IMR-90 (cell line): ENCODE data around the gene AGK. TPM values are rescaled to one million over a fixed set of nuclear protein-coding genes. Genes with fewer than 3 reads are reported as not detected.

Experiments used
- ATAC-seq: fragments of 200-7000 bp; cut with Tn5 transposase; 2 replicates; pipeline ENCODE4 v1.9.1; 2020; ENCODE audit warnings: low read depth, mild to moderate bottlenecking, moderate library complexity
- BruUV-seq: library from RNA; stranded (reverse); fragments of 400-500 nt; replicated peaks from 2 replicates; lab custom pipeline; 2021; lab: Mats Ljungman, UMichigan
- CTCF ChIA-PET: fragments of 300-600 bp; formaldehyde crosslinking; extraction: SDS; loops from one replicate; lab custom pipeline; 2021; ENCODE audit warnings: antibody characterized with exemption; lab: Yijun Ruan, JAX
- POLR2A ChIA-PET: fragments of 300-600 bp; sonication (Branson Sonifier 250); formaldehyde crosslinking; loops from one replicate; lab custom pipeline; 2022; ENCODE audit warnings: antibody characterized with exemption; ENCODE audit not compliant: unreplicated experiment; lab: Charles Lee
- DNase-seq: peaks from one replicate; pipeline ENCODE4 v3.0.0; 2013
- H2AFZ ChIP-seq: replicated peaks from 2 replicates; pipeline ENCODE3; 2013; ENCODE audit warnings: low read length, mild to moderate bottlenecking; ENCODE audit not compliant: poor library complexity
- H2AK5ac ChIP-seq: 2 replicates; pipeline ENCODE4 v1.6.1; 2013; ENCODE audit warnings: low read depth, low read length, inconsistent platforms
- H2AK9ac ChIP-seq: replicated peaks from 2 replicates; pipeline ENCODE3; 2013; ENCODE audit warnings: mild to moderate bottlenecking, low read depth, low read length, moderate library complexity; ENCODE audit not compliant: poor library complexity
- H2BK120ac ChIP-seq: 2 replicates; pipeline ENCODE4 v1.6.1; 2013; ENCODE audit warnings: low read depth, low read length, inconsistent platforms
- H2BK15ac ChIP-seq: 3 replicates; pipeline ENCODE4 v1.6.1; 2013; ENCODE audit warnings: low read depth, low read length, inconsistent platforms
- H2BK20ac ChIP-seq: 2 replicates; pipeline ENCODE4 v1.6.1; 2013; ENCODE audit warnings: low read depth, mild to moderate bottlenecking, inconsistent platforms, low read length, moderate library complexity
- H2BK5ac ChIP-seq: 2 replicates; pipeline ENCODE4 v1.6.1; 2013; ENCODE audit warnings: mild to moderate bottlenecking, low read depth, low read length, inconsistent platforms; ENCODE audit not compliant: poor library complexity, severe bottlenecking
- H3K14ac ChIP-seq: replicated peaks from 2 replicates; pipeline ENCODE4 v1.6.1; 2013; ENCODE audit warnings: low read depth, low read length, inconsistent platforms
- H3K18ac ChIP-seq: 2 replicates; pipeline ENCODE4 v1.6.1; 2013; ENCODE audit warnings: low read depth, low read length, control low read depth
- H3K23ac ChIP-seq: 2 replicates; pipeline ENCODE4 v1.6.1; 2013; ENCODE audit warnings: low read depth, low read length, inconsistent platforms
- H3K27ac ChIP-seq: 2 replicates; pipeline ENCODE4 v1.5.1; 2013; ENCODE audit warnings: mild to moderate bottlenecking, control low read depth, low read length; ENCODE audit not compliant: insufficient read depth
- H3K27me3 ChIP-seq: 2 replicates; pipeline ENCODE4 v1.6.1; 2013; ENCODE audit warnings: low read length; ENCODE audit not compliant: control insufficient read depth, insufficient read depth
- H3K36me3 ChIP-seq: 2 replicates; pipeline ENCODE4 v1.6.1; 2013; ENCODE audit warnings: low read length, mixed read lengths; ENCODE audit not compliant: control insufficient read depth, insufficient read depth
- H3K4ac ChIP-seq: 2 replicates; pipeline ENCODE4 v1.6.1; 2013; ENCODE audit warnings: low read depth, low read length, inconsistent platforms
- H3K4me1 ChIP-seq: 2 replicates; pipeline ENCODE4 v1.6.1; 2013; ENCODE audit warnings: low read length, mixed read lengths; ENCODE audit not compliant: control insufficient read depth, insufficient read depth
- H3K4me2 ChIP-seq: 2 replicates; pipeline ENCODE4 v1.6.1; 2013; ENCODE audit warnings: low read depth, mild to moderate bottlenecking, control low read depth, low read length, moderate library complexity
- H3K4me3 ChIP-seq: 2 replicates; pipeline ENCODE4 v1.5.1; 2013; ENCODE audit warnings: low read depth, mild to moderate bottlenecking, control low read depth, low read length, moderate library complexity; ENCODE audit not compliant: insufficient read depth
- H3K56ac ChIP-seq: 2 replicates; pipeline ENCODE4 v1.6.1; 2013; ENCODE audit warnings: low read length, inconsistent platforms; ENCODE audit not compliant: insufficient read depth; ENCODE audit errors: extremely low read depth
- H3K79me1 ChIP-seq, 2 experiments: 2 replicates each; pipeline ENCODE4 v1.6.1; 2013; ENCODE audit warnings: low read length in 2 of 2, inconsistent platforms in 1 of 2, low read depth in 1 of 2
- H3K9ac ChIP-seq: 2 replicates; pipeline ENCODE4 v1.6.1; 2013; ENCODE audit warnings: low read depth, low read length, control low read depth
- H3K9me1 ChIP-seq: 2 replicates; pipeline ENCODE4 v1.6.1; 2013; ENCODE audit warnings: low read length, inconsistent platforms; ENCODE audit not compliant: insufficient read depth
- H3K9me3 ChIP-seq: 2 replicates; pipeline ENCODE4 v1.6.1; 2013; ENCODE audit warnings: low read length; ENCODE audit not compliant: control insufficient read depth, insufficient read depth
- H4K20me1 ChIP-seq: 2 replicates; pipeline ENCODE4 v1.6.1; 2013; ENCODE audit warnings: low read length, inconsistent platforms; ENCODE audit not compliant: insufficient read depth
- H4K5ac ChIP-seq: 2 replicates; pipeline ENCODE4 v1.6.1; 2013; ENCODE audit warnings: mild to moderate bottlenecking, low read depth, low read length, control low read depth
- H4K8ac ChIP-seq, 2 experiments: 2 replicates each; pipeline ENCODE4 v1.6.1; 2013; ENCODE audit warnings: low read depth in 2 of 2, low read length in 2 of 2, control low read depth in 1 of 2, inconsistent platforms in 1 of 2
- H4K91ac ChIP-seq: 2 replicates; pipeline ENCODE4 v1.6.1; 2013; ENCODE audit warnings: low read depth, low read length, inconsistent platforms; ENCODE audit not compliant: insufficient read depth
- BHLHE40 ChIP-seq: fragments of 150-350 bp; IDR thresholded peaks from 2 replicates; pipeline ENCODE4 v1.6.1; 2016; ENCODE audit warnings: mild to moderate bottlenecking, low read depth, low read length
- CEBPB ChIP-seq: IDR thresholded peaks from 2 replicates; pipeline ENCODE4 v1.6.1; 2012; ENCODE audit warnings: low read depth, low read length, improper control_type of control experiment
- CHD1 ChIP-seq: IDR thresholded peaks from 2 replicates; pipeline ENCODE4 v1.6.1; 2012; ENCODE audit warnings: low read depth, low read length, improper control_type of control experiment
- CTCF ChIP-seq: conservative IDR thresholded peaks from 2 replicates; pipeline ENCODE4 v1.5.1; 2012; ENCODE audit warnings: mild to moderate bottlenecking, low read depth, low read length, improper control_type of control experiment
- ELK1 ChIP-seq: fragments of 150-350 bp; IDR thresholded peaks from 2 replicates; pipeline ENCODE4 v1.6.1; 2016; ENCODE audit warnings: low read depth, mild to moderate bottlenecking, low read length, moderate library complexity, borderline replicate concordance
- FOS ChIP-seq: fragments of 150-350 bp; IDR thresholded peaks from 2 replicates; pipeline ENCODE4 v1.6.1; 2016; ENCODE audit warnings: low read depth, low read length
- MAFK ChIP-seq: IDR thresholded peaks from 2 replicates; pipeline ENCODE4 v1.6.1; 2012; ENCODE audit warnings: low read depth, low read length, improper control_type of control experiment
- MAZ ChIP-seq: IDR thresholded peaks from 2 replicates; pipeline ENCODE4 v1.6.1; 2012; ENCODE audit warnings: low read depth, mild to moderate bottlenecking, low read length, improper control_type of control experiment, moderate library complexity, borderline replicate concordance
- MXI1 ChIP-seq: IDR thresholded peaks from 2 replicates; pipeline ENCODE4 v1.6.1; 2012; ENCODE audit warnings: low read depth, mild to moderate bottlenecking, low read length, moderate library complexity, borderline replicate concordance
- NFE2L2 ChIP-seq: fragments of 150-350 bp; IDR thresholded peaks from 2 replicates; pipeline ENCODE4 v1.6.1; 2016; ENCODE audit warnings: low read depth, mild to moderate bottlenecking, low read length
- POLR2A ChIP-seq: IDR thresholded peaks from 2 replicates; pipeline ENCODE4 v1.6.1; 2012; ENCODE audit warnings: mild to moderate bottlenecking, low read depth, low read length
- RAD21 ChIP-seq: IDR thresholded peaks from 2 replicates; pipeline ENCODE4 v1.6.1; 2012; ENCODE audit warnings: low read length, improper control_type of control experiment
- RCOR1 ChIP-seq: IDR thresholded peaks from 2 replicates; pipeline ENCODE4 v1.6.1; 2012; ENCODE audit warnings: mild to moderate bottlenecking, low read length, improper control_type of control experiment; ENCODE audit not compliant: insufficient replicate concordance
- RFX5 ChIP-seq: IDR thresholded peaks from 2 replicates; pipeline ENCODE4 v1.8.0; 2012; ENCODE audit warnings: low read depth, mild to moderate bottlenecking, low read length, moderate library complexity
- SMC3 ChIP-seq: fragments of 150-350 bp; IDR thresholded peaks from 2 replicates; pipeline ENCODE4 v1.6.1; 2016; ENCODE audit warnings: low read depth, mild to moderate bottlenecking, antibody characterized with exemption, low read length, moderate library complexity
- WGBS, 2 experiments: methylation state at CpG; one replicate each; pipeline versions ENCODE4 v1.1.5 to v1.1.7; 2013; ENCODE audit warnings: missing lambda C conversion rate in 2 of 2; ENCODE audit not compliant: insufficient read length in 1 of 2; ENCODE audit errors: extremely low coverage in 2 of 2; 5-methylcytosine and 5-hydroxymethylcytosine counted together
- dilution Hi-C: fragments of 300-500 bp; cut with HindIII; formaldehyde crosslinking; loops from one replicate; pipeline ENCODE4 v1.14.3; 2018; ENCODE audit warnings: low sequenced_read_pairs; ENCODE audit not compliant: unreplicated experiment
- in situ Hi-C: fragments of 300-500 bp; cut with MboI; formaldehyde crosslinking; loops from 3 replicates; pipeline ENCODE4 v1.14.3; 2019; ENCODE audit warnings: low sequenced_read_pairs, inconsistent platforms, mixed read lengths
- intact Hi-C: fragments of 100-400 bp; cut with micrococcal nuclease; formaldehyde crosslinking; loops from 2 replicates; pipeline ENCODE4 v1.10.0; 2022
- polyA plus RNA-seq, 3 experiments: library from polyadenylated mRNA; depleted of rRNA; stranded (reverse); fragments of >200 nt; gene quantifications; 2 replicates each; pipeline ENCODE4 v1.2.3, GENCODE V29; 2012; ENCODE audit warnings: low replicate concordance in 1 of 3
- total RNA-seq: library from RNA; depleted of rRNA; stranded (reverse); fragments of >200 nt; gene quantifications from 2 replicates; pipeline ENCODE4 v1.2.3, GENCODE V29; 2012
- TF ChIP-seq, protein P1 (sequence below): fragments of 150-350 bp; IDR thresholded peaks from 2 replicates; pipeline ENCODE4 v1.6.1; 2017; ENCODE audit warnings: mild to moderate bottlenecking, antibody characterized with exemption, low read length, low read depth

AGK gene
- total and polyA plus RNA-seq, 2 of the 4 experiments (the other 2 are of a cell fraction) = 35.5 to 37.3 TPM

DNA sequence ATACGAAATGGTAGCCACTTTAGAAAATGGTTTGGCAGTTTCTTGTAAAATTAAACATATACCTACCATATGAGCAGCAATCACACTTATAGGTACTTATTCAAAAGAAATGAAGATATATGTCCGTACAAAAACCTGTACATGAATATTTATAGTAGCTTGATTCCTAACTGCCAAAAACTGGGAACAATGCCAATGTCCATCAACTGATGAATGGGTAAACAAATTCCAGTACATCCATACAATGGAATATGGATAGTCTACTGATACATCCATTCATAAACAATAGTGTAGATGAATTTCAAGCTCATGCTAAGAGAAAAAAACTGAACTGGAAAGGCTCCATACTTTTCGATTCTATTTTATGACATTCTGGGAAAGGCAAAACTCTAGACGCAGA, 68.5 kb downstream of the AGK start:
- Histone ChIP-seq H4K8ac (no peak overlapping the region), H3K9me1 (no peaks in the 10 kb centered on the region), H3K4ac (no peak overlapping the region), H3K14ac (no peak overlapping the region), H2AFZ (no peak overlapping the region), H3K4me3 (no peak overlapping the region), H3K56ac (no peak overlapping the region), H4K91ac (no peak overlapping the region), H2BK20ac (no peak overlapping the region), H3K23ac (no peak overlapping the region), H3K27me3 (no peaks in the 10 kb centered on the region), H3K79me1 (no peaks in the 10 kb centered on the region), H3K4me1 (no peaks in the 10 kb centered on the region), H2AK9ac (no peak overlapping the region), H2BK15ac (no peak overlapping the region), H2BK120ac (no peak overlapping the region), H3K9ac (no peak overlapping the region), H4K20me1 (no peaks in the 10 kb centered on the region), H3K4me2 (no peak overlapping the region), H2BK5ac (no peak overlapping the region), H3K27ac (no peak overlapping the region), H4K5ac (no peak overlapping the region), H3K9me3 (no peaks in the 10 kb centered on the region), H2AK5ac (no peak overlapping the region), H3K36me3 (peaks cover 6% of the 10 kb centered on the region), H3K18ac (no peak overlapping the region)
- TF ChIP-seq SMC3 = no peak
- no peak for TF ChIP-seq BHLHE40
- TF ChIP-seq ELK1 = no peak
- TF ChIP-seq FOS = no peak
- TF ChIP-seq CEBPB = no peak
- no peak for TF ChIP-seq MAZ
- no peak for TF ChIP-seq RAD21
- TF ChIP-seq, protein P1, sequence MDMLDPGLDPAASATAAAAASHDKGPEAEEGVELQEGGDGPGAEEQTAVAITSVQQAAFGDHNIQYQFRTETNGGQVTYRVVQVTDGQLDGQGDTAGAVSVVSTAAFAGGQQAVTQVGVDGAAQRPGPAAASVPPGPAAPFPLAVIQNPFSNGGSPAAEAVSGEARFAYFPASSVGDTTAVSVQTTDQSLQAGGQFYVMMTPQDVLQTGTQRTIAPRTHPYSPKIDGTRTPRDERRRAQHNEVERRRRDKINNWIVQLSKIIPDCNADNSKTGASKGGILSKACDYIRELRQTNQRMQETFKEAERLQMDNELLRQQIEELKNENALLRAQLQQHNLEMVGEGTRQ = no peak
- TF ChIP-seq RFX5 = no peak
- no peak for TF ChIP-seq MXI1
- no peak for TF ChIP-seq POLR2A
- TF ChIP-seq NFE2L2 = no peak
- TF ChIP-seq CTCF = no peak
- TF ChIP-seq RCOR1 = no peak
- TF ChIP-seq MAFK = no peak
- TF ChIP-seq CHD1 = no peak
- DNase-seq (no peak), ATAC-seq (no peak)
- CTCF ChIA-PET = interaction anchor here (0.7 to 1.1 kb wide), 2 partner anchors 71 to 118 kb away, joined by 3 read pairs; partner anchors contain the start of gene SSBP1
- intact Hi-C loops (no loop called here), in situ Hi-C loops (no loop called here), dilution Hi-C loops (no loop called here)
- POLR2A ChIA-PET = no interaction called here
- whole genome bisulfite sequencing, 2 experiments = no CpG with 5 or more reads among the region's 4 CpGs
- BruUV-seq = no TSS peak
